Measurements from ENCODE around the gene NR2E1.

GRCh38 chr6:108200631-108201030 is 34.8 kb downstream of the NR2E1 start:
- TF ChIP-seq CTCF (IDR thresholded peaks at IDR 0.05) (no peak), POLR2A (IDR thresholded peaks at IDR 0.05) (no peak)
